HEK293 (cell line): ENCODE data around the gene SLC22A12.

Source experiments
- CTCF ChIA-PET: fragments of 350-600 bp; formaldehyde crosslinking; extraction: SDS; loops from one replicate; lab custom pipeline; 2021; ENCODE audit warnings: antibody characterized with exemption; lab: Yijun Ruan, JAX
- POLR2A ChIA-PET: fragments of 300-600 bp; formaldehyde crosslinking; extraction: SDS; loops from one replicate; lab custom pipeline; 2020; ENCODE audit warnings: antibody characterized with exemption, inconsistent platforms; lab: Yijun Ruan, JAX
- H3K27ac ChIP-seq: fragments of 200-500 bp; sonication (Bioruptor generic); 2 replicates; pipeline ENCODE4 v1.5.1; 2014; ENCODE audit warnings: low read depth, low read length, control low read depth, inconsistent platforms; ENCODE audit errors: extremely low read depth
- H3K36me3 ChIP-seq, 2 experiments: fragments of 200-500 bp in 1 of 2; sonication (Bioruptor generic) in 1 of 2; 1 replicate in 1 of 2; 2 replicates in 1 of 2; pipeline ENCODE4 v1.5.1; 2014 to 2017; ENCODE audit warnings: inconsistent platforms in 2 of 2, low read length in 2 of 2; ENCODE audit not compliant: control insufficient read depth in 2 of 2, insufficient read depth in 1 of 2
- H3K4me1 ChIP-seq: fragments of 200-500 bp; sonication (Bioruptor generic); 2 replicates; pipeline ENCODE4 v1.5.1; 2014; ENCODE audit warnings: mild to moderate bottlenecking, low read length, inconsistent platforms; ENCODE audit not compliant: control insufficient read depth, insufficient read depth
- H3K4me3 ChIP-seq: 2 replicates; pipeline ENCODE4 v1.5.1; 2011; ENCODE audit warnings: low read depth, mild to moderate bottlenecking, control low read depth, low read length, moderate library complexity
- H3K9me3 ChIP-seq: fragments of 200-500 bp; sonication (Bioruptor generic); 2 replicates; pipeline ENCODE4 v1.5.1; 2014; ENCODE audit warnings: low read depth, low read length, inconsistent platforms; ENCODE audit not compliant: control insufficient read depth, insufficient read depth
- FEZF1 ChIP-seq: fragments of 450-650 bp; formaldehyde crosslinking; IDR thresholded peaks from 2 replicates; pipeline ENCODE4 v1.5.1; 2016; ENCODE audit warnings: missing biosample characterization, missing genetic modification characterization
- KLF8 ChIP-seq: fragments of 450-650 bp; formaldehyde crosslinking; IDR thresholded peaks from 2 replicates; pipeline ENCODE4 v1.5.1; 2016; ENCODE audit warnings: missing biosample characterization, missing genetic modification characterization
- PRDM10 ChIP-seq: fragments of 450-650 bp; formaldehyde crosslinking; IDR thresholded peaks from 2 replicates; pipeline ENCODE4 v1.5.1; 2016; ENCODE audit warnings: missing biosample characterization, missing genetic modification characterization
- PRDM6 ChIP-seq: fragments of 450-650 bp; formaldehyde crosslinking; IDR thresholded peaks from 2 replicates; pipeline ENCODE4 v1.5.1; 2017; ENCODE audit warnings: missing biosample characterization, missing genetic modification characterization
- ZBTB6 ChIP-seq: fragments of 450-650 bp; formaldehyde crosslinking; IDR thresholded peaks from 2 replicates; pipeline ENCODE4 v1.5.1; 2017; ENCODE audit warnings: missing biosample characterization, missing genetic modification characterization
- ZBTB7A ChIP-seq: fragments of 450-650 bp; formaldehyde crosslinking; IDR thresholded peaks from 2 replicates; pipeline ENCODE4 v1.5.1; 2016; ENCODE audit warnings: low read depth, missing biosample characterization, missing genetic modification characterization
- ZFP37 ChIP-seq: fragments of 450-650 bp; formaldehyde crosslinking; IDR thresholded peaks from 2 replicates; pipeline ENCODE4 v1.5.1; 2016; ENCODE audit warnings: missing biosample characterization, missing genetic modification characterization
- ZFP41 ChIP-seq: fragments of 450-650 bp; formaldehyde crosslinking; IDR thresholded peaks from 2 replicates; pipeline ENCODE4 v1.5.1; 2016; ENCODE audit warnings: missing biosample characterization, missing genetic modification characterization, borderline replicate concordance
- ZNF10 ChIP-seq: fragments of 450-650 bp; formaldehyde crosslinking; IDR thresholded peaks from 2 replicates; pipeline ENCODE4 v1.5.1; 2017; ENCODE audit warnings: missing biosample characterization, missing genetic modification characterization
- ZNF146 ChIP-seq: fragments of 450-650 bp; formaldehyde crosslinking; IDR thresholded peaks from 2 replicates; pipeline ENCODE4 v1.5.1; 2016; ENCODE audit warnings: missing biosample characterization, missing genetic modification characterization
- ZNF148 ChIP-seq: fragments of 450-650 bp; formaldehyde crosslinking; IDR thresholded peaks from 2 replicates; pipeline ENCODE4 v1.5.0; 2017; ENCODE audit warnings: missing biosample characterization, missing genetic modification characterization, borderline replicate concordance
- ZNF26 ChIP-seq: fragments of 450-650 bp; formaldehyde crosslinking; IDR thresholded peaks from 2 replicates; pipeline ENCODE4 v1.5.1; 2016; ENCODE audit warnings: missing biosample characterization, missing genetic modification characterization
- ZNF324 ChIP-seq: fragments of 450-650 bp; formaldehyde crosslinking; IDR thresholded peaks from 2 replicates; pipeline ENCODE4 v1.5.1; 2016; ENCODE audit warnings: missing biosample characterization, missing genetic modification characterization
- ZNF341 ChIP-seq: fragments of 450-650 bp; formaldehyde crosslinking; IDR thresholded peaks from 2 replicates; pipeline ENCODE4; 2016; ENCODE audit warnings: low read depth, missing biosample characterization, missing genetic modification characterization
- ZNF37A ChIP-seq: fragments of 450-650 bp; IDR thresholded peaks from 2 replicates; pipeline ENCODE4 v1.5.1; 2018; ENCODE audit warnings: missing biosample characterization, missing genetic modification characterization
- ZNF404 ChIP-seq: fragments of 450-650 bp; formaldehyde crosslinking; IDR thresholded peaks from 2 replicates; pipeline ENCODE4 v1.5.1; 2017; ENCODE audit warnings: missing biosample characterization, missing genetic modification characterization
- ZNF48 ChIP-seq: fragments of 450-650 bp; formaldehyde crosslinking; IDR thresholded peaks from 2 replicates; pipeline ENCODE4 v1.5.1; 2016; ENCODE audit warnings: missing biosample characterization, missing genetic modification characterization
- ZNF521 ChIP-seq: fragments of 450-650 bp; formaldehyde crosslinking; IDR thresholded peaks from 2 replicates; pipeline ENCODE4 v1.5.1; 2017; ENCODE audit warnings: missing biosample characterization, mild to moderate bottlenecking, missing genetic modification characterization
- ZNF548 ChIP-seq: fragments of 450-650 bp; formaldehyde crosslinking; IDR thresholded peaks from 2 replicates; pipeline ENCODE4 v1.5.1; 2016; ENCODE audit warnings: missing biosample characterization, missing genetic modification characterization
- ZNF629 ChIP-seq: fragments of 450-650 bp; formaldehyde crosslinking; IDR thresholded peaks from 2 replicates; pipeline ENCODE4 v1.5.1; 2017; ENCODE audit warnings: missing biosample characterization, missing genetic modification characterization
- ZNF658 ChIP-seq: fragments of 450-650 bp; formaldehyde crosslinking; IDR thresholded peaks from 2 replicates; pipeline ENCODE4; 2016; ENCODE audit warnings: missing biosample characterization, missing genetic modification characterization
- ZNF670 ChIP-seq: fragments of 450-650 bp; formaldehyde crosslinking; IDR thresholded peaks from 2 replicates; pipeline ENCODE4 v1.5.1; 2016; ENCODE audit warnings: missing biosample characterization, missing genetic modification characterization, low read depth
- ZNF76 ChIP-seq: fragments of 450-650 bp; formaldehyde crosslinking; IDR thresholded peaks from 2 replicates; pipeline ENCODE4; 2016; ENCODE audit warnings: low read depth, missing biosample characterization, missing genetic modification characterization, borderline replicate concordance

Gene SLC22A12

GRCh38 chr11:64638829-64639228, 47.8 kb downstream of the SLC22A12 start:
- CTCF ChIA-PET = interaction anchor here (0.7 to 2.1 kb wide), 5 partner anchors 11 to 364 kb away, joined by 3 to 11 read pairs (median 4); no protein-coding TSS in a partner anchor
- H3K4me3 ChIP-seq = no peak overlapping the region
- H3K27ac ChIP-seq = no peak overlapping the region
- H3K36me3 ChIP-seq = no peaks in the 10 kb centered on the region
- TF ChIP-seq ZNF404 (tag by site-specific recombination) (no peak), ZBTB7A (tag by site-specific recombination) (no peak), FEZF1 (tag by site-specific recombination) (no peak), ZNF548 (tag by site-specific recombination) (no peak), ZFP41 (tag by site-specific recombination) (no peak), ZFP37 (tag by site-specific recombination) (no peak), ZBTB6 (no peak), KLF8 (tag by site-specific recombination) (no peak), ZNF48 (tag by site-specific recombination) (no peak), ZNF521 (tag by site-specific recombination) (no peak), ZNF37A (no peak), ZNF670 (no peak), ZNF26 (tag by site-specific recombination) (no peak), ZNF658 (tag by site-specific recombination) (no peak), ZNF146 (tag by site-specific recombination) (no peak), PRDM6 (tag by site-specific recombination) (no peak), ZNF629 (tag by site-specific recombination) (no peak)
- no peaks in the 10 kb centered on the region for H3K9me3 ChIP-seq
- no peaks in the 10 kb centered on the region for H3K4me1 ChIP-seq
- POLR2A ChIA-PET = no interaction called here

GRCh38 chr11:64639885-64640284, 48.9 kb downstream of the SLC22A12 start:
- CTCF ChIA-PET = interaction anchor here (1.6 to 2.1 kb wide), 2 partner anchors 9 to 12 kb away, joined by 9 to 11 read pairs; no protein-coding TSS in a partner anchor
- no peaks in the 10 kb centered on the region for H3K4me1 ChIP-seq
- H3K36me3 ChIP-seq = no peaks in the 10 kb centered on the region
- no peak overlapping the region for H3K27ac ChIP-seq
- H3K4me3 ChIP-seq = no peak overlapping the region
- POLR2A ChIA-PET = no interaction called here
- no peaks in the 10 kb centered on the region for H3K9me3 ChIP-seq
- TF ChIP-seq ZNF324 = no peak
- TF ChIP-seq ZNF76 (tag by site-specific recombination) = no peak
- TF ChIP-seq ZNF341 (tag by site-specific recombination) = no peak
- TF ChIP-seq ZNF10 (tag by site-specific recombination) = no peak
- no peak for TF ChIP-seq PRDM10
- TF ChIP-seq ZNF148 (tag by site-specific recombination) = no peak
